Measurements from ENCODE around the gene CD3G.

Gene CD3G

GRCh38 chr11:118322721-118323120 lies 21.4 kb upstream of the CD3G start:
- DNase-seq (ENCODE audit: low read depth, low spot score) = no peak

- DNase-seq (ENCODE audit: low read depth, low spot score) = no peak
Observed at GRCh38 chr11:118325283-118325682, 18.9 kb upstream of the CD3G start.

- DNase-seq (ENCODE audit: low read depth, low spot score) = no peak
Observed at GRCh38 chr11:118328745-118329144, 15.4 kb upstream of the CD3G start.

DNA sequence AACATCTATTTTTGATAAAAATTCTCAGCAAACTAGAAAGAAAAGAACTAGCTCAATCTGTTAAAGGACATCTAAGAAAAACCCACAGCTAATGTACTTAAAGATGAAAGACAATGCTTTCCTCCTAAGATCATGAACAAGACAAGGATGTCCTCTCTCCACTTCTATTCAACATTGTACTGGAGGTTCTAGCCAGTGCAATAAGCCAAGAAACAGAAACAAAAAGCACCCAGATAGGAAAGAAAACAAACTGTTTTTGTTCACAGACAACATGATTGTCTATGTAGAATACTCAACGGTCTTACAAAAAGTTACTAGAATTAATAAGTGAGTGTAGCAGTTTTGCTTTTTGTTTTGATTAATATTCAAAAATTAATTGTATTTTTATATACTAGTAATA lies 9.4 kb upstream of the CD3G start:
- no peak for DNase-seq (ENCODE audit: low read depth, low spot score)

DNA sequence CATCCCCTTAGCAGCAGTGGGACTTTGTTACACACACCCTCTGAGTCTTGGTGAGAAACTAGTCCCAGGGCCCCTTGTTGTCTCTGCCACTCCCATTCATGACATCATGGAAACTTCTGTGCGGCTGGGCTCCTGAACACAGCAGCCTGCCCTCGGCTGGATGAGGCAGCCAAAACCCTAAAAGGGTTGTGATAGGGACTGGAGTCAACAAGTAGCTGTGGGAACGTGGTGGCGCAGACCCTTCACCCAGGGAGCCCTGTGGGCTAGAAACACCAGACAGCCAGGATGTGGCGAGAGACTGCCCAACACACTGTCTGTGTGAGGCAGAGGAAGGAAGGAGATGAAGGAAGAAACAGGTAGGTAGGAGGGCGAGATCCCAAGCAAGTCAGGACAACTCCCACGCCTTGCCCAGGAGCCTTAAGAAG lies 5.5 kb upstream of the CD3G start:
- no peak for DNase-seq (ENCODE audit: low read depth, low spot score)

GRCh38 chr11:118339281-118339961 lies 4.7 kb upstream of the CD3G start:
- DNase-seq (ENCODE audit: low read depth, low spot score) = no peak

DNA sequence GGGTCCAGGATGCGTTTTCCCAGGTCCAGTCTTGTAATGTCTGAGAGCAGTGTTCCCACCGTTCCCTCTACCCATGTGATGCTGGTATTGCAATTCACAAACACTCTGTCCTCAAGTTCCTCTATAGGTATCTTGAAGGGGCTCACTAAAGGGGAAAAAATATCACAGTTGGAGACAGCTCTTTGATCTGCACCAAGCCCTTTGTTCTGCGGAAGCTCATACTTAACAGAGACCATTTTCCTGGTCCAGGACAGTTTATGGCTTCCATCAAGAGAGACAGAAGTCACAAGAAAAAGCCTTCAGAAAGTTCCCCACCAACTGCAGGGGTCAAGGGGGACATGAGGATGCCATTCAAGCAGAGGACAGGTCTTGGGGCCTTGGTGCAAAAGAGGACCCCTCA lies 3.7 kb upstream of the CD3G start:
- DNase-seq (ENCODE audit: low read depth, low spot score) = no peak

DNA sequence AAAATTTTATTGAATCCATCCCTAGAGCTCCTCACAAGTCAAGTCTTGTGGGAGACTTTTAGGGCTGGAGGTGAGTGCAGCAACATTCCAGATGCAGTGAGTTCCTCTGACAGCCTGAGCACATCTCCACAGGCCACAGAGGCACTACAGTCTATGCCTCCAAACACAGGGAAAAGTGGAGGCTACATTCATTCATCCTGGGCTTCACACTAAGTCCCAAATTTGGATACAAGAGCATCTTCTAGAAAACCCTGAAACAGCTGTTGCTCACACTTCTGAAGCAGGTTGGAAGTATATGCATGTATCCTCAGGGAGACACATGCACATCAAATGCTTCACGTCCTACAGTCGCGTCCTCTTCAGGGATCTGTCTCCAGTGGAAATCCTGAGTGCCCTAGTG lies 2.9 kb upstream of the CD3G start:
- DNase-seq (ENCODE audit: low read depth, low spot score) = no peak

- no peak for DNase-seq (ENCODE audit: low read depth, low spot score)
Observed at GRCh38 chr11:118341815-118342489, 2.2 kb upstream of the CD3G start.

DNA sequence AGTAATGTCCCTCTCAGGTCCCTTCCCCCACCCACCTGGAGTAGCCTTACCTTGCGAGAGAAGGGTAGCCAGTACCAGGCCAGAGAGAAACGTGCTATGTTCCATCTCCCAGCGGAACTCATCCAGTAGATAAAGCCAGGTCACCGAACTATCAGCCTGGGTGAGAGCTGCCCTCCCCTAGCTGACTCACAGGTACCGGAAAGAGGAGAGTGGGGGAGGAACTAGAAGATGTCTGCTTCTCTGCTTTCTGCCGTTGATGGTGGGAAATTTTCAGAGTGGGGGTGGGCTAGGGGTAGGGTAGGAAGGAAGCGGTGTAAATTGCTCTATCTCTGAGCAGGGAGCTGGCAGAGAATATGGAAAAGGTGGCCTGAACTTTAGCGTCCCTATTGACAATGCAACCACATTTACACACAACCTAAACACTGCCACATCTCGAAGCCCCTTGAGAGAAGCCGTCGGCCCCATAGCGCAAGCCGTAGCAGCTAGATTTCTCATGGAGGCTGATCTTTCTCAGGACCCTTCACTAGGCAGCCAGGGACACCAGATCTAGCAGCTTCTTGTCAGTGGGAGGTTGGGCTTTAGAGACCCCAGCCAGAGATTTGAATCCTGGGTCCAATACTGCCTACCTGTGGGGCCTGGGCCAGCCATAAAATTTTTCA lies 1.5 kb upstream of the CD3G start, which contains the start of gene CD3D:
Gene CD3D (minus strand): TSS at position 203 of the 659 bp plus-strand sequence. CDS start 98 bp downstream, at position 105.
- DNase-seq (ENCODE audit: low read depth, low spot score) = no peak

DNA sequence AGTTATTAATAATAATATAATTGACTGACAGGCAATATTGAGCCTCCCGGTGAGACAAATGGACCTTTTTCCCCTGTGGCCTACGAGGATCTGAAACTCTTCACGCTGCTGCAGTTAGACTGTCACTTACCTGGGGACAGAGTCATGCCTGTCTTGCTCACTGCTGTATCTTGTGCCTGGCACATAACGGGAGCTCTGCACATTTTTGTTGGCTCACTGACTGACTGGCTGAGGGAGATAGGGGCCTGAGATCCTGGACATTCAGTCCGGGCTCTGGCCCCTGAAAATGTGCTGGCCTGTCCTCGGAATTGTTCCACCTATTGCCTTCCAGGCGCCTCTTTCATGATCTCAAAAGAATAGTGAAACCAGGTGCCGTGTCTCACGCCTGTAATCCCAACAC lies 896 bp upstream of the CD3G start:
- DNase-seq (ENCODE audit: low read depth, low spot score) = no peak

GRCh38 chr11:118349475-118349874 lies 5.3 kb downstream of the CD3G start:
- no peak for DNase-seq (ENCODE audit: low read depth, low spot score)

GRCh38 chr11:118353084-118353710 lies 9.1 kb downstream of the CD3G start:
- DNase-seq (ENCODE audit: low read depth, low spot score) = peak; percentile 13

GRCh38 chr11:118358071-118358470 lies 13.9 kb downstream of the CD3G start:
- no peak for DNase-seq (ENCODE audit: low read depth, low spot score)

GRCh38 chr11:118359295-118359958 lies 15.3 kb downstream of the CD3G start, which contains the start of gene UBE4A:
Gene UBE4A (plus strand): TSS chr11:118359600. CDS start chr11:118365081, 5,481 bp downstream.
- DNase-seq (ENCODE audit: low read depth, low spot score) = peak; percentile 81

DNA sequence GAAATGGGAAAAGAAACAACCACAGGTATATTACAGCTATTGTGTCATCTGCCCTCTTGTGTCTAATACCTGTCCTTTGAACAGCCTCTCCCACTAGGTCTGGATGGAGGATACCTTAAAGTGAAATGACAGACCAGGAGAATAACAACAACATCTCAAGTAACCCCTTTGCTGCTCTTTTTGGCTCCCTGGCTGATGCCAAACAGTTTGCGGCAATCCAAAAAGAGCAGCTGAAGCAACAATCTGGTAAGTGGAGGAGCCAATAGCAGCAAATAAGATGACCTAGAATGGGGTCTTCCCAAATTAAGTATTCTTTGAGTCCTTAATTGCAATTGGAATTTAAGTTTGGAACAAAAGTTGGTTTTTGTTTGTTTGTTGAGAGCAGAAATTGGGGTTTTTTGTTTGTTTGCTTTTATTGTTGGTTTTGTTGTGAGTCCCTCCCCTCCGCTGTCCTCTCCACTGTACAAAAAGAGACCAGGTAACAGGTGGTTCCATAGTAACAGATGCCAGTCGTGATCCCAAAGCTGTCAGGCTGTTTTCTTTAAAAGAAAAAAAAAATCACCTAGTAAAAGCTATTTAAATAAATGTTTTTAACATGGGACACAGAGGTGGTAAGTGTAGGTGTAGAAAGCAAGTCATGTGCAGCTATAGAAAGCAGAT lies 20.9 kb downstream of the CD3G start:
- DNase-seq (ENCODE audit: low read depth, low spot score) = no peak

- DNase-seq (ENCODE audit: low read depth, low spot score) = no peak
Observed at GRCh38 chr11:118366287-118366686, 22.1 kb downstream of the CD3G start.

DNA sequence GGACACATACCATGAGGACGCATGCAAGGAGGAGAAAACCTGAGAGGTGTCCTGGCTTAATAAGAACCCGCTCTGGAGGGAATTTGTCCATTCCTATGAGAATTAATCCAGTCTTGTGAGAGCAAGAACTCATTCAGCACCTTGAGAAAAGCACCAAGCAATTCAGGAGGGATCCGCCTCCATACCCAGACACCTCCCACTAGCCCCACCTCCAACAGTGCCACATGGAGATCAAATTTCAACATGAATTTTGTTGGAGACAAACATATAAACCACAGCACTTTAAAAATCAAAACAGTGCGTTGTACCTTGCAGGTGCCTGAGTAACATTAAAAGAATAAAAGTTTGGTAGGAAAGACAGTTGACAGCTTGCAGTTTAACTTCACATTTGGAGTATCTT lies 26.6 kb downstream of the CD3G start:
- no peak for DNase-seq (ENCODE audit: low read depth, low spot score)

DNA sequence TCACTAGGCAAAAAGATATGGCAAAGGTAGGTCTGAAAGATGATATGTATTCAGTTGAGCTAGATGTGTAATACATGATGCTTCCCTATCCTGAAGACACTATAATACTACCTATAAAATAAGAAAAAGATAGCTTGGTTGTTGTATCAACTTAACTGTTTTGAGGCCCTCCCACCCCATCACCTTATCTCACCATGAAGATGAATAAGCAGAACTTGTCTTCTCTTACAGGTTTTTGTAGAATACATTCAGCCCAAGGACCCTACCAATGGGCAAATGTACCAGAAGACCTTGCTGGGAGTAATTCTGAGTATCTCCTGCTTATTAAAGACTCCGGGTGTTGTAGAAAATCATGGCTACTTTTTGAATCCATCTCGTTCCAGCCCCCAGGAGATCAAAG lies 29.1 kb downstream of the CD3G start:
- DNase-seq (ENCODE audit: low read depth, low spot score) = no peak

GRCh38 chr11:118373871-118374270 lies 29.7 kb downstream of the CD3G start:
- DNase-seq (ENCODE audit: low read depth, low spot score) = no peak

DNA sequence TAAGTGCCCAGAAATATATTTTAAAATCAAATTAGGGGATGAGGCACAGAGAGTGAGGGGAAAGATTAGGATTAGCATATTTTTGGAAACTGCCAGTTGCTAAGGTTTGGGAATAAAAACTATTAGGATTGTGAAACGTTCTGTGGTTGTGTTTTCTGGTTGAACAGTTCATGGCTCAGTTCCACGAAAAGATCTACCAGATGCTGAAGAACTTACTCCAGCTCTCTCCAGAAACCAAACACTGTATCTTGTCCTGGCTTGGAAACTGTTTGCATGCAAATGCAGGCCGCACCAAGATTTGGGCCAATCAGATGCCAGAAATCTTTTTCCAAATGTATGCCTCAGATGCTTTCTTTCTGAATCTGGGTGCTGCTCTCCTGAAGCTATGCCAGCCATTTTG lies 30.6 kb downstream of the CD3G start:
- DNase-seq (ENCODE audit: low read depth, low spot score) = no peak
